Ovary (tissue), 3 donors: Measurements from ENCODE around the gene ROMO1.

ENCODE experiments used
- POLR2A ChIP-seq: fragments of 450-650 bp; IDR thresholded peaks from one replicate; pipeline ENCODE4 v1.6.1; 2017; ENCODE audit warnings: antibody characterized with exemption, mild to moderate bottlenecking, moderate library complexity
- TF ChIP-seq, protein P1 (sequence below), 3 donors: fragments of 450-650 bp in 2 of 3; fragments of 200-600 bp in 1 of 3; IDR thresholded peaks; one replicate each; pipeline versions ENCODE4 v1.5.1 to v1.8.0; 2016 to 2022; ENCODE audit warnings: antibody characterized with exemption in 3 of 3, mild to moderate bottlenecking in 1 of 3
- donor health status: DM: no; HTN: no; CAD: no.

DNA sequence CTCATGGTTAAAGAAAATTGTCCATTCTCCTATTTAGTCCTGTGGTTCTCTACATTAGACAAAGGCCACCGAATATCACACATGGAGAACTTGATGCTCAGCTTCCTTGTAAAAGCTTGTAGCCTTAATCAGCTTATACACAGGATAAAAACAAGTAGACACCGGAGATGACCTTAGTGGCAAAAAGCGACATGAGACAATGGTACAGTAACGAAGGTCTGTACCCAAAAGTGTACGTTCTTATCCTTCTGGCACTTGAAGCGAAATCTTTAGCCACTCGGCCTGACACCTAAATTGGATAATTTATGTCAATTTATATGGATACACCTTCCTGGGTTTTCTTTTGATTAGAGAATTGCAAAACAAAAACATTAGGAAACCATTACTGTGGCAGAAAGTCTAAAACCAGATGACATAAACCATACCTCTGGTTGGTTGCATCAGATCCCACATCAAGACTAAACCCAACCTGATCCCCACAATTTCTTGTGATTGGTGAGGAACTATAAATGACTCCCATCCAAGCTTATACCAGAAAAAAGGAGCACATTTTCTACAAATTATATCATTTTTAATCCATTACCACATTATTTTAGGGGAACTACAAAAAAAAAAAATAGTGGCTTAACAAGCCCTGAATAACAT lies 36.7 kb downstream of the ROMO1 start:
- TF ChIP-seq, protein P1, sequence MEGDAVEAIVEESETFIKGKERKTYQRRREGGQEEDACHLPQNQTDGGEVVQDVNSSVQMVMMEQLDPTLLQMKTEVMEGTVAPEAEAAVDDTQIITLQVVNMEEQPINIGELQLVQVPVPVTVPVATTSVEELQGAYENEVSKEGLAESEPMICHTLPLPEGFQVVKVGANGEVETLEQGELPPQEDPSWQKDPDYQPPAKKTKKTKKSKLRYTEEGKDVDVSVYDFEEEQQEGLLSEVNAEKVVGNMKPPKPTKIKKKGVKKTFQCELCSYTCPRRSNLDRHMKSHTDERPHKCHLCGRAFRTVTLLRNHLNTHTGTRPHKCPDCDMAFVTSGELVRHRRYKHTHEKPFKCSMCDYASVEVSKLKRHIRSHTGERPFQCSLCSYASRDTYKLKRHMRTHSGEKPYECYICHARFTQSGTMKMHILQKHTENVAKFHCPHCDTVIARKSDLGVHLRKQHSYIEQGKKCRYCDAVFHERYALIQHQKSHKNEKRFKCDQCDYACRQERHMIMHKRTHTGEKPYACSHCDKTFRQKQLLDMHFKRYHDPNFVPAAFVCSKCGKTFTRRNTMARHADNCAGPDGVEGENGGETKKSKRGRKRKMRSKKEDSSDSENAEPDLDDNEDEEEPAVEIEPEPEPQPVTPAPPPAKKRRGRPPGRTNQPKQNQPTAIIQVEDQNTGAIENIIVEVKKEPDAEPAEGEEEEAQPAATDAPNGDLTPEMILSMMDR (IDR thresholded peaks at IDR 0.05) = no peak
- no peak for TF ChIP-seq POLR2A
